Caco-2 (cell line): ENCODE data around the gene SLC4A9. TPM values are rescaled to one million over a fixed set of nuclear protein-coding genes. Genes with fewer than 3 reads are reported as not detected.

Experiments used
- BruUV-seq: library from RNA; stranded (reverse); fragments of 400-500 nt; replicated peaks from 2 replicates; lab custom pipeline; 2021; lab: Mats Ljungman, UMichigan
- CTCF ChIA-PET: fragments of 300-600 bp; sonication (Branson Sonifier 250); formaldehyde crosslinking; loops from one replicate; lab custom pipeline; 2022; ENCODE audit warnings: antibody characterized with exemption; lab: Charles Lee
- POLR2A ChIA-PET: fragments of 300-600 bp; sonication (Branson Sonifier 250); formaldehyde crosslinking; loops from one replicate; lab custom pipeline; 2022; ENCODE audit warnings: antibody characterized with exemption; lab: Charles Lee
- DNase-seq, 2 experiments: peaks; one replicate each; pipeline versions ENCODE4 v3.0.0 to v3.0.0-alpha.2; 2020 to 2022
- H3K27me3 ChIP-seq: replicated peaks from 2 replicates; pipeline ENCODE4 v1.6.0; 2011; ENCODE audit warnings: low read length; ENCODE audit not compliant: control insufficient read depth, insufficient read depth
- H3K36me3 ChIP-seq: 2 replicates; pipeline ENCODE4 v1.5.1; 2011; ENCODE audit warnings: low read length; ENCODE audit not compliant: control insufficient read depth, insufficient read depth
- H3K4me1 ChIP-seq: fragments of 250-450 bp; sonication (Bioruptor Pico); 2 replicates; pipeline ENCODE4 v1.5.1; 2020; ENCODE audit warnings: mild to moderate bottlenecking
- H3K4me3 ChIP-seq: 2 replicates; pipeline ENCODE4 v1.5.1; 2011; ENCODE audit warnings: low read depth, mild to moderate bottlenecking, control low read depth, low read length
- H3K9me3 ChIP-seq: fragments of 250-450 bp; sonication (Bioruptor Pico); 2 replicates; pipeline ENCODE4 v1.5.1; 2020; ENCODE audit warnings: mild to moderate bottlenecking, moderate library complexity
- H3K27ac Mint-ChIP-seq: one replicate; pipeline ENCODE4 v1.8.0; 2022; ENCODE audit warnings: mixed read lengths; ENCODE audit not compliant: unreplicated experiment
- H3K27me3 Mint-ChIP-seq: one replicate; pipeline ENCODE4 v1.8.0; 2022; ENCODE audit warnings: mixed read lengths; ENCODE audit not compliant: insufficient read depth, unreplicated experiment
- H3K36me3 Mint-ChIP-seq: one replicate; pipeline ENCODE4 v1.8.0; 2022; ENCODE audit warnings: mild to moderate bottlenecking, mixed read lengths; ENCODE audit not compliant: insufficient read depth, unreplicated experiment
- H3K4me1 Mint-ChIP-seq: one replicate; pipeline ENCODE4 v1.8.0; 2022; ENCODE audit warnings: low read depth, mixed read lengths; ENCODE audit not compliant: unreplicated experiment
- H3K4me3 Mint-ChIP-seq: one replicate; pipeline ENCODE4 v1.8.0; 2022; ENCODE audit warnings: mild to moderate bottlenecking, moderate library complexity, mixed read lengths; ENCODE audit not compliant: unreplicated experiment
- H3K9me3 Mint-ChIP-seq: one replicate; pipeline ENCODE4 v1.8.0; 2022; ENCODE audit warnings: mixed read lengths; ENCODE audit not compliant: unreplicated experiment
- intact Hi-C: fragments of 100-400 bp; cut with micrococcal nuclease; formaldehyde crosslinking; loops from one replicate; pipeline ENCODE4 v1.10.0; 2022; ENCODE audit not compliant: unreplicated experiment
- total RNA-seq: library from RNA; stranded (reverse); gene quantifications from 2 replicates; pipeline ENCODE4 v1.2.3, GENCODE V29; 2022
- TF ChIP-seq, protein P1 (sequence below), 2 experiments: fragments of 200-600 bp in 1 of 2; IDR thresholded peaks; 1 replicate in 1 of 2; 2 replicates in 1 of 2; pipeline versions ENCODE4 v1.5.1 to v1.8.0; 2011 to 2022; ENCODE audit warnings: antibody characterized with exemption in 1 of 2, control low read depth in 1 of 2, inconsistent platforms in 1 of 2, low read depth in 1 of 2, low read length in 1 of 2, mild to moderate bottlenecking in 1 of 2, moderate library complexity in 1 of 2; ENCODE audit not compliant: insufficient read depth in 1 of 2, severe bottlenecking in 1 of 2, unreplicated experiment in 1 of 2

SLC4A9 gene
- total RNA-seq, 1 experiment from 2014 or later = 0.11 TPM

DNA sequence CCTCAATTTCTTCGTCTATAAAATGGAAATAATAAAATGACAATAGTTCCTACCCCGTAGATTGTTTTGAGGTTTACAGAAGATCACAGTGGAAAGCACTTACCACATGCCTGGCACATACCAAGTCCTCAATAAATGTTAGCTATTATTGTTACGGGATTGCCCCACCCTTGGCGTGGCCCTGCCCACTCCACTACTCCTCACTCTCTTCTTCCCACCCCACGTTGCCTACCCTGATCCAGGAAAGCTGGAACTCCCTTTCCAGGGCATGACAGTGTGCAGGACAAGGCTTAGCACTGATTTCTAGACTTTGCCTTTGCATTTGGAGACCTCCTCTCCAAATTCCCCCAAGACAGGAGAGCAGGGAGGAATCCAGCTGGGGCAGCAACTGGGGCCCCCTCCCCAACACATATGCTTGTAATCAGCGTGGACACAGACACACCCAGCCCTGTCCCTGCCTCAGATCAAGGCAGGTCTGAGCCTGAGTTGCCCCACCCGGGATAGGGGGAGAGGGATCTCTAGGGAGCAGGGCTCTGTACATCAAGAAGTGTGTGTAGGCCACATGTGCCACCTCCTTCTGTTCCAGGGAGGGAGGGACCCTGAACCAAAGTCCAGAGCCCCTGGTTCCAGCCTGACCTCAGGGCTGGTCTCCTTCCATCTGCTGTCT lies 6.7 kb downstream of the SLC4A9 start:
- Mint-ChIP-seq H3K27me3 (no peaks in the 10 kb centered on the region), H3K27ac (no peak overlapping the region), H3K4me1 (peaks cover 6% of the 10 kb centered on the region), H3K4me3 (no peak overlapping the region), H3K36me3 (no peaks in the 10 kb centered on the region), H3K9me3 (no peaks in the 10 kb centered on the region)
- ChIA-PET CTCF (no interaction called here), POLR2A (interaction anchor here (0.6 kb wide), 1 partner anchor 34 kb away, joined by 3 read pairs; the partner anchor contains the start of gene ANKHD1)
- TF ChIP-seq, protein P1, sequence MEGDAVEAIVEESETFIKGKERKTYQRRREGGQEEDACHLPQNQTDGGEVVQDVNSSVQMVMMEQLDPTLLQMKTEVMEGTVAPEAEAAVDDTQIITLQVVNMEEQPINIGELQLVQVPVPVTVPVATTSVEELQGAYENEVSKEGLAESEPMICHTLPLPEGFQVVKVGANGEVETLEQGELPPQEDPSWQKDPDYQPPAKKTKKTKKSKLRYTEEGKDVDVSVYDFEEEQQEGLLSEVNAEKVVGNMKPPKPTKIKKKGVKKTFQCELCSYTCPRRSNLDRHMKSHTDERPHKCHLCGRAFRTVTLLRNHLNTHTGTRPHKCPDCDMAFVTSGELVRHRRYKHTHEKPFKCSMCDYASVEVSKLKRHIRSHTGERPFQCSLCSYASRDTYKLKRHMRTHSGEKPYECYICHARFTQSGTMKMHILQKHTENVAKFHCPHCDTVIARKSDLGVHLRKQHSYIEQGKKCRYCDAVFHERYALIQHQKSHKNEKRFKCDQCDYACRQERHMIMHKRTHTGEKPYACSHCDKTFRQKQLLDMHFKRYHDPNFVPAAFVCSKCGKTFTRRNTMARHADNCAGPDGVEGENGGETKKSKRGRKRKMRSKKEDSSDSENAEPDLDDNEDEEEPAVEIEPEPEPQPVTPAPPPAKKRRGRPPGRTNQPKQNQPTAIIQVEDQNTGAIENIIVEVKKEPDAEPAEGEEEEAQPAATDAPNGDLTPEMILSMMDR (IDR thresholded peaks at IDR 0.05; ENCODE audit: insufficient read depth in 1 of 2, low read depth in 1 of 2, low read length in 1 of 2, severe bottlenecking in 1 of 2, unreplicated experiment in 1 of 2) = no peak
- intact Hi-C loops = no loop called here
- no peak for DNase-seq
- Histone ChIP-seq H3K36me3 (no peaks in the 10 kb centered on the region), H3K4me1 (no peaks in the 10 kb centered on the region), H3K9me3 (no peaks in the 10 kb centered on the region), H3K4me3 (no peak overlapping the region), H3K27me3 (no peaks in the 10 kb centered on the region)
- no TSS peak for BruUV-seq

DNA sequence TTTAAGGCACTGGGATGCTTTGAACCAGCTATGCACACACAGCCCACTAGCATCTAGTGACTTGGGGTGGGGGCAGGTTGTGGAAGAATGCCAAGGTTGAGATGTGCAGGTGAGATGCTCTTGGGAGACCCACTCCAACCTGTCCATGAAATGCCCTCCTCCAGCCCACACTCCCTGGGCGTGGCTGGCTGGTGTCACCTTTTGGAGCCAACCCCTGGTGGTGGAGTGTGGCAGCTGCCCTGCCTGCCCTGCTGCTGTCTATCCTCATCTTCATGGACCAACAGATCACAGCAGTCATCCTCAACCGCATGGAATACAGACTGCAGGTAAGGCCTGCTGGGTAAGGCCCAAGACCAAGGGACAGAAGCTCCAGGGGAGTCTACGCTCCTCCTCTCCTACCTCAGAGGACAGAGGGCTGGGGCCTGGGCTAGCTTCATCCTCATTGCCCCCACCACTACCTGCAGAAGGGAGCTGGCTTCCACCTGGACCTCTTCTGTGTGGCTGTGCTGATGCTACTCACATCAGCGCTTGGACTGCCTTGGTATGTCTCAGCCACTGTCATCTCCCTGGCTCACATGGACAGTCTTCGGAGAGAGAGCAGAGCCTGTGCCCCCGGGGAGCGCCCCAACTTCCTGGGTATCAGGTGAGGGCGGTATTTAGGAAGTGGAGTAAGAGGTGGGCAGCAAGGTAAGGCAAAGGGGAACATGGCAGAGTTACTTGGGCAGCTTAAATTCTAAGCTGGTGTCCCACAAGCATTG lies 7.4 kb downstream of the SLC4A9 start:
- no peaks in the 10 kb centered on the region for H3K36me3 Mint-ChIP-seq
- TF ChIP-seq, protein P1 (IDR thresholded peaks at IDR 0.05; ENCODE audit: insufficient read depth in 1 of 2, low read depth in 1 of 2, low read length in 1 of 2, severe bottlenecking in 1 of 2, unreplicated experiment in 1 of 2) = no peak
- DNase-seq = no peak
- no peaks in the 10 kb centered on the region for H3K9me3 Mint-ChIP-seq
- H3K4me1 Mint-ChIP-seq = peaks cover 6% of the 10 kb centered on the region
- H3K9me3 ChIP-seq = no peaks in the 10 kb centered on the region
- H3K4me1 ChIP-seq = no peaks in the 10 kb centered on the region
- no peaks in the 10 kb centered on the region for H3K27me3 ChIP-seq
- H3K27me3 Mint-ChIP-seq = no peaks in the 10 kb centered on the region
- no peak overlapping the region for H3K27ac Mint-ChIP-seq
- H3K36me3 ChIP-seq = no peaks in the 10 kb centered on the region
- intact Hi-C loops = no loop called here
- no peak overlapping the region for H3K4me3 Mint-ChIP-seq
- POLR2A ChIA-PET = no interaction called here
- H3K4me3 ChIP-seq = no peak overlapping the region
- CTCF ChIA-PET = interaction anchor here (0.7 kb wide), 1 partner anchor 8 kb away, joined by 3 read pairs; no protein-coding TSS in a partner anchor
- no TSS peak for BruUV-seq

GRCh38 chr5:140371356-140372151 lies 11.6 kb downstream of the SLC4A9 start:
- H3K4me3 ChIP-seq = no peak overlapping the region
- H3K27ac Mint-ChIP-seq = no peak overlapping the region
- H3K9me3 Mint-ChIP-seq = no peaks in the 10 kb centered on the region
- H3K4me1 ChIP-seq = no peaks in the 10 kb centered on the region
- no peaks in the 10 kb centered on the region for H3K27me3 Mint-ChIP-seq
- H3K36me3 ChIP-seq = no peaks in the 10 kb centered on the region
- TF ChIP-seq, protein P1 (IDR thresholded peaks at IDR 0.05; ENCODE audit: insufficient read depth in 1 of 2, low read depth in 1 of 2, low read length in 1 of 2, severe bottlenecking in 1 of 2, unreplicated experiment in 1 of 2) = no peak
- H3K27me3 ChIP-seq = no peaks in the 10 kb centered on the region
- no peak overlapping the region for H3K4me3 Mint-ChIP-seq
- no peaks in the 10 kb centered on the region for H3K9me3 ChIP-seq
- no peak for DNase-seq
- no TSS peak for BruUV-seq
- no peaks in the 10 kb centered on the region for H3K36me3 Mint-ChIP-seq
- intact Hi-C loops = loop anchor here (2.0 to 5.0 kb wide), 4 partner anchors 29 to 293 kb away; partner anchors contain the start of genes ANKHD1, EIF4EBP3 and WDR55
- CTCF ChIA-PET = interaction anchor here (0.6 to 2.0 kb wide), 4 partner anchors 13 to 349 kb away, joined by 6 to 11 read pairs (median 8); partner anchors contain the start of gene ANKHD1
- peaks cover 16% of the 10 kb centered on the region for H3K4me1 Mint-ChIP-seq
- POLR2A ChIA-PET = no interaction called here
